ENCODE measurements around the gene CELF6. TPM values are rescaled to one million over a fixed set of nuclear protein-coding genes. Genes with fewer than 3 reads are reported as not detected.

The CELF6 gene
- total RNA-seq, 3 donors from 2014 or later = 2.6 to 3.5 (median 2.9) TPM

DNA sequence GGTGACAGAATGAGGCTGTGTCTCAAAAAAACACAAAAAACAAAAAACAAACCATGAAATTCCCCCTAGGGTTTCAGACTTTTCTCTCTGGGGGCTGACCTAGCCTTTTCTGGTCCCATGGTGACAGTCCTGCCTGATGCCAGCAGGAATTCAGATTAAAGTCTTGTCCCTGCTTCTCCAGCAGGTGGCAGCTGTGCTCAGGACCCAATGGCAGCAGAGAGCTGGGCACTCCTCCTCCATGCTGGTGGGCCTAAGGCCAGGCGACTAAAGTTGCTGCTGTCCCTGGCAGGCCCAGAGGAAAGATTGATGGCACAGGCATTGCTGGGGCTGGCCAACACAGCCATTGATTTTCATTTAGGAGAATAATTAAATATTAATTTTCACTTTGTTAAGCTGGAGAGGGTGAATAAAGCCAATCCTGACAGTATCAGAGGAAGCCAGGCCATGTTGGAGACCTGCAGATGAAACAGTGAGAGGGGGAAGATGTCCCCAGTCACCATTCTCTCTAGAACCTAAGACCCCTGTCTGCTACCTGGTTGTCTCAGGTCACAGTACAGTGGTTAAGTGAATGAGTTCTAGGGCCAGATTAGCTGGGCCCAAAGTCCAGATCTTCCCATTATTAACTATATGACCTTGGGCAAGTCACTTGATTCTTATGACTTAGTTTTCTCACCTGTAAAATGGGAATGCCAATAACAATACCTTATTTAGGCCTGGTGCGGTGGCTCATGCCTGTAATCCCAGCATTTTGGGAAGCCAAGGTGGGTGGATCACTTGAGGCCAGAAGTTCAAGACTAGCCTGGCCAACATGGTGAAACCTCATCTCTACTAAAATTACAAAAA, 7.1 kb downstream of the CELF6 start:
- H3K9me3 ChIP-seq = no peaks in the 10 kb centered on the region
- DNase-seq (ENCODE audit: low spot score in 2 of 2) = peak; percentile 26 to 54
- no peak overlapping the region for H3K27ac ChIP-seq
- no peaks in the 10 kb centered on the region for H3K4me1 ChIP-seq
- H3K4me3 ChIP-seq = no peak overlapping the region
- TF ChIP-seq, protein P1, sequence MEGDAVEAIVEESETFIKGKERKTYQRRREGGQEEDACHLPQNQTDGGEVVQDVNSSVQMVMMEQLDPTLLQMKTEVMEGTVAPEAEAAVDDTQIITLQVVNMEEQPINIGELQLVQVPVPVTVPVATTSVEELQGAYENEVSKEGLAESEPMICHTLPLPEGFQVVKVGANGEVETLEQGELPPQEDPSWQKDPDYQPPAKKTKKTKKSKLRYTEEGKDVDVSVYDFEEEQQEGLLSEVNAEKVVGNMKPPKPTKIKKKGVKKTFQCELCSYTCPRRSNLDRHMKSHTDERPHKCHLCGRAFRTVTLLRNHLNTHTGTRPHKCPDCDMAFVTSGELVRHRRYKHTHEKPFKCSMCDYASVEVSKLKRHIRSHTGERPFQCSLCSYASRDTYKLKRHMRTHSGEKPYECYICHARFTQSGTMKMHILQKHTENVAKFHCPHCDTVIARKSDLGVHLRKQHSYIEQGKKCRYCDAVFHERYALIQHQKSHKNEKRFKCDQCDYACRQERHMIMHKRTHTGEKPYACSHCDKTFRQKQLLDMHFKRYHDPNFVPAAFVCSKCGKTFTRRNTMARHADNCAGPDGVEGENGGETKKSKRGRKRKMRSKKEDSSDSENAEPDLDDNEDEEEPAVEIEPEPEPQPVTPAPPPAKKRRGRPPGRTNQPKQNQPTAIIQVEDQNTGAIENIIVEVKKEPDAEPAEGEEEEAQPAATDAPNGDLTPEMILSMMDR (IDR thresholded peaks at IDR 0.05) = peak; percentile 56 to 72 (median 61)
- no peak for TF ChIP-seq POLR2AphosphoS5 (IDR thresholded peaks at IDR 0.05)
- intact Hi-C loops (cut with DNase I; ENCODE audit: low total_unique reads) = no loop called here
- no peaks in the 10 kb centered on the region for H3K36me3 ChIP-seq
- H3K27me3 ChIP-seq = no peaks in the 10 kb centered on the region

GRCh38 chr15:72307026-72307425, 12.9 kb downstream of the CELF6 start:
- TF ChIP-seq POLR2A (IDR thresholded peaks at IDR 0.05) = no peak
- no peak for TF ChIP-seq POLR2AphosphoS5 (IDR thresholded peaks at IDR 0.05)
- TF ChIP-seq, protein P1 (IDR thresholded peaks at IDR 0.05) = no peak
- no peak overlapping the region for H3K27ac ChIP-seq
- H3K36me3 ChIP-seq = no peaks in the 10 kb centered on the region
- H3K27me3 ChIP-seq = no peaks in the 10 kb centered on the region
- intact Hi-C loops (cut with DNase I; ENCODE audit: low total_unique reads) = no loop called here
- no peaks in the 10 kb centered on the region for H3K4me1 ChIP-seq
- no peak overlapping the region for H3K4me3 ChIP-seq
- no peak for DNase-seq (ENCODE audit: low spot score in 2 of 2)
- no peaks in the 10 kb centered on the region for H3K9me3 ChIP-seq

GRCh38 chr15:72306211-72306785, 13.7 kb downstream of the CELF6 start:
- H3K36me3 ChIP-seq = no peaks in the 10 kb centered on the region
- H3K4me3 ChIP-seq = no peak overlapping the region
- H3K27me3 ChIP-seq = no peaks in the 10 kb centered on the region
- intact Hi-C loops (cut with DNase I; ENCODE audit: low total_unique reads) = no loop called here
- H3K27ac ChIP-seq = no peak overlapping the region
- no peaks in the 10 kb centered on the region for H3K4me1 ChIP-seq
- DNase-seq (ENCODE audit: low spot score in 2 of 2) = no peak
- TF ChIP-seq, protein P1 (IDR thresholded peaks at IDR 0.05) = no peak
- TF ChIP-seq POLR2AphosphoS5 (IDR thresholded peaks at IDR 0.05) = no peak
- no peaks in the 10 kb centered on the region for H3K9me3 ChIP-seq

DNA sequence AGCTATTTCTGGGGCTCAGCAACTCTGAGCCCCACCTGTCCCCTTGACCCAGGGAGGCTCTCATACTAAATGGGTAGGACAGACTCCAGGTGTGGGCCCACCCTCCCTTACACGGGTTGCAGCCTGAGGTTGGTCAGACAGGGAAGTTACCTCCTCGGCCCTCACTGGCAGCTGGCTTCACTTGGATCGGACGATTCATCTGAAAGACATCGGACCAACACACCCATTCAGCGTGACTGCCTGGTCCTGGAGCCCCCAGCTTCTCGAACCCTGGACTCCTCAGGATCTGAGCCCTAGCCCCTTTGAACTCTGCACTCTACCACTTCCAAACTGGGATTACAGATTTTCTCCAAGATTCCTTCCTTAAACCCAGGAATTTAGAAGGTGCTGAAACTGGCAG, 15.4 kb downstream of the CELF6 start:
- no peaks in the 10 kb centered on the region for H3K4me1 ChIP-seq
- DNase-seq (ENCODE audit: low spot score in 2 of 2) = no peak

DNA sequence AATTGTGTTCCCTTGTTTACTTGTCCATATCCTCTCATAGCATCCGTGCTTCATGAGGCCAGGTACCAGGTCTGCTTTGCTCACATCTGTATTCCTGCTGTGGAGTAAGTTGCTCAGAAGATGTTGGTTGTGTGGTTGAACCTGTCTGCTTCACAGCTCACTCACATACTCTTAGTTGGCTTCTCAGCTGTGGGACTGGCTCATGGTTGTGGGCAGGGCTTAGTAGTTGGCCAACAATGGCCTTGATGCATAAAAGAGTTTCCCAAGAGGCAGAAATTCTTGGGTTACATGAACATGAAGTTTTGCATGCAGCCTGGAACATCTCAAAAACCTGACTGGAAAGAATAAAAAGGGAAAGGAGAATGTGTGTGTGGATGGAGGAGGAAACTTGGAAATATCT, 17.0 kb downstream of the CELF6 start:
- TF ChIP-seq, protein P1 (IDR thresholded peaks at IDR 0.05) = no peak
- TF ChIP-seq POLR2AphosphoS5 (IDR thresholded peaks at IDR 0.05) = no peak
- TF ChIP-seq POLR2A (IDR thresholded peaks at IDR 0.05) = no peak
- Histone ChIP-seq H3K9me3 (no peaks in the 10 kb centered on the region), H3K4me3 (no peak overlapping the region), H3K27ac (no peak overlapping the region), H3K4me1 (no peaks in the 10 kb centered on the region), H3K36me3 (no peaks in the 10 kb centered on the region), H3K27me3 (no peaks in the 10 kb centered on the region)
- no peak for DNase-seq (ENCODE audit: low spot score in 2 of 2)
- intact Hi-C loops (cut with DNase I; ENCODE audit: low total_unique reads) = no loop called here

More for the DNA sequence above, 15.4 kb downstream of the CELF6 start:
- Histone ChIP-seq H3K9me3 (no peaks in the 10 kb centered on the region), H3K27ac (peak overlapping the region in 1 of 2 donors; percentile 19), H3K27me3 (no peaks in the 10 kb centered on the region), H3K4me3 (no peak overlapping the region), H3K36me3 (no peaks in the 10 kb centered on the region)
- intact Hi-C loops (cut with DNase I; ENCODE audit: low total_unique reads) = no loop called here
- TF ChIP-seq, protein P1 (IDR thresholded peaks at IDR 0.05) = no peak
- no peak for TF ChIP-seq POLR2A (IDR thresholded peaks at IDR 0.05)
- TF ChIP-seq POLR2AphosphoS5 (IDR thresholded peaks at IDR 0.05) = no peak
